Measurements from ENCODE around the gene P2RY8. TPM values are rescaled to one million over a fixed set of nuclear protein-coding genes. Genes with fewer than 3 reads are reported as not detected.
A peak's percentile ranks its signal among the peaks of the same experiment; 100 is the strongest.

Gene P2RY8
- total RNA-seq, 1 donor = 114 TPM

DNA sequence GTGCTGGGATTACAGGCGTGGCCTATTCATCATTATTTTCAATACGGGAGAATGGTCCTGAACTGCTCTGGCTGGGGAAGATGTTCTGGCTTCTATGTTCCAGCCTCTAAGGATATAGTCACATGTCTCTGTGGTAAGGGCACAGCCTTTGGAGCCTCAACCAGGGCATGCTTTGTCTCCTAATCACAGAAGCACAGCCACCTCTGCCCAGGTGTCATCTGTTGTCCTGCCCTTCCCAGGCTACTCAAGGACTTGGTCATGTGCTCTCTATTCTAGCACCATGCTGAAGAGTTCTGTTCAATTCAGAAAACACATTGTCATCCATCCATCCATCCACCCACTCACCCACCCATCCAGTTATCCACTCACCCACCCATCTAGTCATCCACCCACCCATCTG is 113.8 kb downstream of the P2RY8 start:
- no peak for DNase-seq (ENCODE audit: low read depth in 2 of 3, low spot score in 2 of 3)

DNA sequence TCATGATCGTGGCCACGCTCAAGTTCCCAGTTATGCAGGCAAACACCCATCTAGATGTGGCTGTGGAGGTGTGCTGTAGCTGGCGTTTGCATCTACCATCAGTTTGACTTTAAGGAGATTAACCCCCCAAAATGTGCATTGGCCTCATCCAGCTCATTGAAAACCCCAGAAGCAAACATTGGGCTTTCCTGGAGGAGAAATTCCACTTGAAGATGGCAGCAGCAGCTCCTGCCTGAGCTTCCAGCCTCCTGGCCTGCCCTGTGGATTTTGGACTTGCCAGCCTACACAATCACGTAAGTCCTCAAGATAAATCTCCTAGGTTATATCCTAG is 114.9 kb downstream of the P2RY8 start:
- no peak for DNase-seq (ENCODE audit: low read depth in 2 of 3, low spot score in 2 of 3)

DNA sequence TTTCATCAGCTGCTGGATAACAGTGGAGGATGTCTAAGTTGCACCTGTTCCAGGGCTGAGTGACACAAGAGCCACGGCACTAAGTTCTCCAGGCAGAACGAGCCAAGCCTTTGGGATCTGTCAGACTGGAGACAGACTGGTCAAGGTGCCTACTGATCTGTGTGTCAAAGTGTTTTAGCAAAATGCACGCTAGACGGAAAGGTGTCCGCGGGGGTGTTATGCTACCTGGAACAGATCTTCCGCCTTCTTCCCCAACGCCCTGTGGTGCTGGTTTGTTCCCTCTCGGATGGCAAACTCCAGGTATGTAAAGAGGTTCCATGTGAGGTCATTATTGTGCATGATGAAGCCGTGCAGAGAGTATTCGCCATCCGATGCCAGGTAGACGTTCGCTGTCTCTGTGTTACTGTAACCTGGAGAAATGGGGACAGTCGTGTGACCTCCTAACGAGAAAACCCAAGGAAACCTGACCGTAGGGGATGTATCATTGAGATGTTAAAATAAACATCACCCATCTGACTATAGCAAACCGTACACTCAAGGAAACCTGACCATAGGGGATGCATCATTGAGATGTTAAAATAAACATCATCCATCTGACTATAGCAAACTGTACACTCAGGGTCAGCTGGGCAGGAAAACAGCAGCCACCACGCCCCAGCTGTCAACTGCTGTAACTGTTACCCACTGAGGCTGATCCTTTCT is 115.4 kb downstream of the P2RY8 start:
- DNase-seq (ENCODE audit: low read depth in 2 of 3, low spot score in 2 of 3) = peak in 1 of 3 donors; percentile 9

DNA sequence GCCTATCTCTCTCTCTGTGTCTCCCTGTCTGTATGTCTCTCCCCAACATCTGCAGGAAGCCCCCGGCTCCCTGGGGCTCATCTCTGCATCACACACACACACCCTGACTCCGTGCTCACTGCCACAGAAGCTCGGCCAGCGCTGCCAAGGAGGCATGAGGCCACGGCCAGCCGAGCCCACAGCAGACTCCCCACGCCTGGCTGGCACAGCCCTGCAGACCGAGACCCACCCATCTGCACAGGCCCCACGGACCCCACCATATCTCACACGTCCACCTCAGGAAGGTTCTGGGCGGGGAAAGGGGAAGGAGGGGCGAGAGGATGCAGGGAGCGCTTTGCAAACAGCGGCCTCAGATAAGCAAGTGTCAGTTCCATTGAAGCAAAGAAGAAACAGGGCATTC is 116.6 kb downstream of the P2RY8 start:
- DNase-seq (ENCODE audit: low read depth in 2 of 3, low spot score in 2 of 3) = peak in 2 of 3 donors; percentile 19

DNA sequence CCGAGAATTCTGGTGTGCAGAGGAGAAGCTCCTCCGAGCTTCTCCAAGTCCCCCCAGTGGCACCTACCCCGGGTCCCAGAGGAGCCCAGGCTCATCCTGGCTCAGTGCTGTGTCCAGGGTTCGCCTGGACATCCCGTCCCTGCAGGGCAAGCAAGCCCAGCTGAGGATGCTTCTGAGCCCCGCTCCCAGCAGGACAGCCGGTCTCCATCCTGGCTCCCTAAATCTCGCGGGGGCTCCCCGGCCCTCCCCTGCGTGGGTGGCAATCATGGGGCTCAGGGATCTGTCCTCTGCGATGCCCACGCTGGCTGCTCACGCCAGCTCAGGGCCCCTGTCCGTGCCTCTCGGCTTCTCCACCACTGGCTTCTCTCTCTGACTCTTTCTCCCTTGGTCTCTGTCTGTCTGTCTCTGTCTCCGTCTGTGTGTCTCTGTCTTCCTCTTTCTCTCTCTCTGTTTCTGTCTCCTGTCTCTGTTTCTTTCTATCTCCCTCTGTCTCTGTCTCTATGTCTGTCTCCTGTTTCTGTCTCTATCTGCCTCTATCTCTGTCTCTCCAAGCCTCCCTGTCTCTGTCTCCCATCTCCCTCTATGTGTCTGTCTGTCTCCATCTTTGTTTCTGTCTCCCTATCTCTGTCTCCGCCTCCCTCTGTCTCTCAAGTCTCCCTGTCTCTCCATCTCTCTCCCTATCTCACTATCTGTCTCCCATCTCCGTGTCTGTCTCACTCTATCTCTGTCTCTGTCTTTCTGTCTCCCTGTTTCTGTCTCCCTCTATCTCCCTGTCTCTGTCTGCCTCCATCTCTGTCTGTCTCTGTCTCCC is 117.2 kb downstream of the P2RY8 start:
- DNase-seq (ENCODE audit: low read depth in 2 of 3, low spot score in 2 of 3) = no peak

DNA sequence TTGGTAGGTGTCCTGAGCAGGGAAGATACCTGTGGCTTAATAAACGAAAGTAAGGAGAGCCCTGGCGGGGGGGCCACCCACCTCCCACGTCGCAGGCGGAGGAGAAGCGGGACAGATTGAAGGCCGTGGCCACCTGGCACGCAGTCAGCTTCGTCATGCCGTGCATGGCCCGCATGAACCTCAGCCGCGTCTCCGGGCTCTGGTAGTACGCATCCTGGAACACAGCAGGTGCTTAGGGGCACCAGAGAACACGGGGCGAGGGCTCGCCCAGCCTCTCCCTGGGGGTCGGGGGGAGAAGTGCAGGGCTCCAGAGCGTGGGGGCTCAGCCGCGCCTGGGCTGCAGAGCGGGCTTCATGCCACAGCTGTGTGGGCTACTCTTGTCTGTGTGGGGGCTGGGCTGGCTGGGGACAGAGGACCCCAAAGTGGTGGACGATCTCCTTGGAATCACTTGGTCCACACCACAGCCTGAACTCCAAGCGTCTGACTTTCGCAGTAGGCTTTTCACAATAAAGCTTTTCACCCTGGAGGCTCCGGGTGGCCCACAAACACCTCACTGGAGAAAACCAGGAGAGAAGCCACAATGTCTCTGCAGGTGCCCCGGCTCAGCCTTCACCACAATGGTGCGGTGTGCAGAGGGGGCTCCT is 118.0 kb downstream of the P2RY8 start:
- no peak for DNase-seq (ENCODE audit: low read depth in 2 of 3, low spot score in 2 of 3)

DNA sequence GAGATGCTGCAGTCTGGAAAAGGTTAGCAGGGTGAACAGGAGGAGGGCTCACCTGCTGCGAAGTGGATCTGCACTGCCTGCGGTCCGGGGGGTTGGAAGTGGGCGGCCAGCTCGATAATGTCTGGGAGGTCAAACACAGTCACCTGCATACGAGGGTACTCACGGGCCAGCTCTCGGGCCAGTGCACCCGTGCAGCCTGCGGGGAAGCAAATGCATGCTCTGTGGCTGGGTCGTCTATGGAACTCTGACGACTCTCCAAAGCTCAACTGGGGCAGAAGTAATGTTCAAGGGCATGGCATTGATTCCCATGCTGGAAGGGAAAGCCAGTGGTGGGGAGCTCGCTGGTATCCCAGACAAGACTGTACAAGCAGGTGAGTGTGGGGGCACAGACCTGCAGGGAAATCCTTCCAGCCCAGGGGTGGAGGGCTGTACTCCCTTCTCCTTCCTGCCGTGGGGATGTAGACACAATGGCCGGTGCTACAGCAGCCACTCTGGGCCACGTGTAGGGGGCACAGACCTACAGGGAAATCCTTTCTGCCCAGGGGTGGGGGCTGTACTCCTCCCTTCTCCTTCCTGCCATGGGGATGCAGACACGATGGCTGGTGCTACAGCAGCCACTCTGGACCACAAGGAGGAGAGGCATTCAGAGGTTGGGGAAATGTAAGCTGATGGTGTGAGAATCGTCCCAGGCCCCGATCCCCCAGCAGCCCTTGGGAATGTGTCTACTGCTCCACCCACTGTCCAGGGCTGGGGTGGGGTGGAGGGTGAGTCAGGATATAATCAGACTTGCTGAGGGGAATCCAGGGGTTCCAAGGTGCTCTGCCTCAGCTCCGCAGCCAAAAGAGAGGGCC is 118.8 kb downstream of the P2RY8 start:
- no peak for DNase-seq (ENCODE audit: low read depth in 2 of 3, low spot score in 2 of 3)

DNA sequence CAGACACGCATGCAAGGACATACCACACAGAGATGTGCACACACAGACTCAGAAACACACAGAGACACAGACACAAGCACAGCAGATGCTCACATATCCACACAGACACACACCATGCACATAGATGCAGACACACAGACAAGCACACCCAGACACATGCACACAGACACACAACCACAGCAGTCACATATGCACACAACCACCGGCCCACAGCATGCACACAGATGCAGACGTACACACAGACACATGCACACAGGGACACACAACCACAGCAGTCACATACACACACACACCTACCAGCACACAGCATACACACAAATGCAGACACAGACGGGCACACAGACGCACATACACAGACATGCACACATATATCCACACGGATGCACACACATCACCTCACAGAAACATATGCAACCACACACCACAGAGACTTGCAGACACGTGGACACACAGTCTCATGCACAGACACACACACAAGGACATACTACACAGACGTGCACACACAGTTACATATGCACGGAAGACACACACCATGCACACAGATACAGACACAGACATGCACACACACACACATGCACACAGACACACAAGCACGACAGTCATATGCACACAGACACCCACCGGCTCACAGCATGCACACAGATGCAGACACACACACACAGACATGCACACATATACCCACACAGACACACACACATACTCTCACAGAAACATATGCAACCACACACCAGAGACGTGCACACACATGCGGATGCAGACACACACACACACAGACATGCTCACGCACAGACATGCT is 119.8 kb downstream of the P2RY8 start:
- DNase-seq (ENCODE audit: low read depth in 2 of 3, low spot score in 2 of 3) = no peak

DNA sequence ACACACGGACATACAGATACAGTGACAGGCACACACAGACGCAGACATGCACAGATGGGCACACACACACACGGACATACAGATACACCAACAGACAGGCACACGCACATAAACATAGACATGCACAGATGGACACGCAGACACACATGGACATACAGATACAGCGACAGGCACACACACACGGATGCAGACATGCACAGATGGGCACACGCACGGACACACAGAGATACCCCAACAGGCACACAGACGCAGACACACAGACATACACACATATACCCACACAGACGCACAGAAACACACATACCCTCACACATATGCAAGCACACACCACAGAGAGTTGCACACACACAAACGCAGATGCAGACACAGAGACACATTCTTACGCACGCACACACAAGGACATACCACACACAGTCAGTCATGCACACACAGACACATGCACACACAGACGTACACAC is 120.6 kb downstream of the P2RY8 start:
- no peak for DNase-seq (ENCODE audit: low read depth in 2 of 3, low spot score in 2 of 3)

Other genes with a start within 250 kb of the P2RY8 start
- 23.4 TPM for gene IL3RA, start 200.4 kb downstream of the P2RY8 start, total RNA-seq
- gene SLC25A6, start 145.1 kb downstream of the P2RY8 start, total RNA-seq = 699 TPM
- gene ASMTL, start 84.3 kb downstream of the P2RY8 start, total RNA-seq = 34.5 TPM
- 71.1 TPM for gene AKAP17A, start 54.4 kb upstream of the P2RY8 start, total RNA-seq
- gene ASMT, start 77.9 kb upstream of the P2RY8 start, total RNA-seq = not detected